GM19463 (cell line): ENCODE results near the gene DGCR6.
"Not testable (repeated sequence)": the region's sequence is repeated elsewhere in the genome, so short reads cannot be mapped to it uniquely, and the experiment has no call there.

Source experiments
- ATAC-seq: cut with Tn5 transposase; IDR thresholded peaks from one replicate; pipeline ENCODE4 v1.9.1; 2021; ENCODE audit warnings: mild to moderate bottlenecking, moderate library complexity; ENCODE audit not compliant: unreplicated experiment

The DGCR6 gene

GRCh38 chr22:18959741-18960140 lies 53.6 kb downstream of the DGCR6 start:
- ATAC-seq, result not testable (repeated sequence)

GRCh38 chr22:18960166-18960820 lies 54.2 kb downstream of the DGCR6 start:
- not testable (repeated sequence) for ATAC-seq

- ATAC-seq, result not testable (repeated sequence)
These were observed 55.1 kb downstream of the DGCR6 start for GRCh38 chr22:18961201-18961600.
